NCI-H69 (cell line): Measurements from ENCODE around the gene ACKR2.

Experiments
- DNase-seq: peaks from one replicate; lab custom pipeline; 2025; lab: John Stamatoyannopoulos, UW

The ACKR2 gene

DNA sequence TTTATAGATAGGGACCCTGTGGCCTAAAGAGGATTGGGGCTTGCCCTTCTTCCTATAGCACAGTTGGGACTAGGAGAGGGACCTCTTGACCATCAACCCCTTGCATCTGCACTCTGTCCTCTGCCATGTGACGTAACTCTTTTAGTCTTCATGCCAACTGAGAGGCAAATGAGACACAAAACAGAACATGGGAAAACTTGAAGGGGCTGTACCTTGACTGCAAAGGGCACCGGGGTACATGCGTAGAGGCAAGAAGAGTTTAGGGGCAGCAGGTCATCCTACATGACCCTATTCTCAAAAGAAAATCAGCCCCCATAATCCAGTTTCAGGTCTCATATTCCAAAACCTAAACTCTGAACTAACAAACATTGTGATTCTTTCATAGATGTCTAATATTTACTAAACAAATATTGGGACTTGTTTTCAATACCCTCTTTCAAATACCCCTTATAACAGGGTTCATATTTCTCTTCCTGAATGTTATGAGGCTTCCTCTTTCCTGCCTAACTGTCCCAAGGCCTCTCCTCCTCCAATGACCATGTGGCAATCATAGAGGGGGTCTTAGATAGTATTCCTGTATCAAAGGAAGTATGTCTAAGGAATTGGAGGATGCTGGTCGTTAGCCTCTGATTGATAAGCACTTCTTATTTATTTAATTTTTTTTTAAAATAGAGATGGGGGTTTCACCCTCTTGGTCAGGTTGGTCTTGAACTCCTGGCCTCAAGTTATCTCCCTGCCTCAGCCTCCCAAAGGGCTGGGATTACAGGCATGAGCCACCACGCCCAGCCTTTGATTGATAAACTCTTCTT, 20.6 kb downstream of the ACKR2 start:
- no peak for DNase-seq

GRCh38 chr3:42830437-42831320, 21.4 kb downstream of the ACKR2 start:
- DNase-seq: peak; percentile 86

DNA sequence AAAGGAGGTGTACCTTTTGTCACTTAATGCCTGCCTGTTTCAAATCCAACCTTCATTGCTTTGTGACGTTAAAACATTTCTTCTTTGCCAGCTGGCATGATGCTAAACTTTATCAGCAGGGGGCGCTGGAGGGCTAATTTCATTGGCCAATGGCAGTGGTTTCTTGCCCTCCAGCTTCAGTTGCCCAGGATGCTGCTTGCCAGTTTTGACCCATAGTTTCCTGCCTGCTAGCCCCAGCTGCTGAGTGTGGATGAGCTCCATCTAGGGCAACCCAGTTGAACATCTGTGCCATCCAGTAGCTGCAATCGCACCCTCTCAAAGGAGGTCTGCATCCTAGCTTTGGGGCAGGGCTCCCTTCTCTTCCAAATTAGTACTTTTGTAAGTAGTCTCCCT, 22.1 kb downstream of the ACKR2 start:
- peak; percentile 85 for DNase-seq

GRCh38 chr3:42836150-42837123, 27.2 kb downstream of the ACKR2 start:
- DNase-seq: no peak

DNA sequence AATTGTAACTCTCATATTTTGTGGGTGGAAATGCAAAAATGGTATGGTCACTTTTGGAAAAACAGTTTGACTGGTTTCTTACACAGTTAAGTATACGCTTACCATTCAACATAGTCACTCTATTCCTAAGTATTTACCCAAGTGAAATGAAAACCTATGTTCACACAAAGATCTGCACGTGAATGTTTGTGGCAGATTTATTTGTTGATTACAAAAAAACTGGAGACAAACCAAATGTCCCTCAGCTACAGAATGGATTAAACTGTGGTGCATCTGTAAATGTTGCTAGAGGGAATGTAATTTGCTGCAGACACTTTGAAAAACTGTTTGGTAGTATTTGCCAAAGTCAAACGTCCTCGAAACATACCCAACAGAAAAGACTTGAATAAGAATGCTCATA, 29.3 kb downstream of the ACKR2 start:
- DNase-seq: no peak

DNA sequence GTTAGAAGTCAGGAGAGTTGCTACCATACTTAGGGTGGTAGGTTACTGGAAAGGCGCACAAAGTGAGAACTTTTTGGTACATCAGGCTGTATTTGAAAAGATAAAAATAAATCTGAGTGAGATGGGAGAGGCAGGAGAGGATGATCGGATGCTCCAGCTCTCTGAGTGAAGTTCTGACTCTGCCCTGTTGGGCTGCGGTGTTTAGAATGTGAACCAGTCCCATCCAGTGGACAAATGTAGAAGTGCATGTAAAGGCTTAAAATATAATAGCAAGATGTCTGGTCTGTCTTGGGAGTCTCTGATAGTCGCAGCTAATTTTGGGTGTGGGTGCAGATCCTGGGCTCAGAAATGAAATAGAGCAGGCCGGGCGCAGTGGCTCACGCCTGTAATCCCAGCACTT, 30.4 kb downstream of the ACKR2 start:
- DNase-seq: peak; percentile 62

GRCh38 chr3:42841332-42841731, 32.1 kb downstream of the ACKR2 start:
- no peak for DNase-seq

GRCh38 chr3:42843713-42844411, 34.6 kb downstream of the ACKR2 start:
- no peak for DNase-seq

DNA sequence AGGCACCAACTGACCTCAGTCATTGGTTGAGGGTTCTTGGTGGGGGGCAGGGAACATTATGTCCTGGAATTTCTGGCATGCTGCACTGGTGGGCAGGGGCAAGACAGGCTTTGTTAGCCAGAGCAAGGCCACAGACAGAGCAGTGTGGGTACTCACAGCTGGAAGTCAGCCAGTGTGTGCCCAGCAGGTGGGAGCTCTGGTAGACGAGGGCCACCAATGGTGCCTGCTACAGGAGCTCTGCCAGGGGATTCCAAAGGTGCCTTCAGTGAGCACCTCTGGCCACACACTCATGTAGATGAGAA, 35.1 kb downstream of the ACKR2 start:
- no peak for DNase-seq

- no peak for DNase-seq
Observed at GRCh38 chr3:42844815-42845214, 35.6 kb downstream of the ACKR2 start.

DNA sequence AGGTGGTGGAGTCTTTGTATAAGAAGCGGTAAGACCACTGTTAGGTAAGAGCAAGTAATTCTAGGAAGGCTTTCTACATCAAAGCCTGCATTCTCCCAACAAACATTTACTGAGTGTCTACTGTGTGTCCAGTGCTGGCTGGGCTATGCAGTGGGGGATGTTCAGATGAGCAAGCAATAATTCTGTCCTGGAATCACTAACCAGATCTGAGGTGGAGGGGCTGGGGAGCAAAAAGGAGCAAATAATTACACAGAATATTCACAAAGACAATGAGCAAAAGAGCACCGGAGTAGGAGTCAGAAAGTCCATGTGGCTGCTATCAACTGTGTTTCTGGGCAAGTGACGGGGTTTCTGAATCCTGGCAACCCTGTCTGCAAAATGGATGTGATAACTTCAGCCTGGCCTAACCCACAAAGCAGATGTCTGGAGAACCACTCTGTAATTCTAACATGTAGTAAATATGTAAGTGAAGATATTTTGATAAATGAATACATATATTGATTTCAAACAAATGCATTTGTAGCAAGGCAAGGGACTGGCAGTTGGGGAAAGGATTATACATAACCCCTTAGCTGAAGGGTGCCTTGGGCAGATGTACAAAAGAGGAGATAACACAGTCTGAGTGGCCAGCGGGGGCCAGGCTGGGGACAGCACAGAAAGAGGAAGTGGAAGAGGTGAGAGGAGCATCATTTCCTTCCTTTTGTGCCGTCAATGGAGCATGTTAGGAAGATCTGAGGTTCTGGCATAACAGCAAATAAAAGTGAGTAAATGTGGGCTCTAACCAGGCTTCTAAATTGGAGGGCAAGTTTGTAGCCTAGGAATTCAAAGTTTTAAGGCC, 37.7 kb downstream of the ACKR2 start:
- DNase-seq: no peak

- peak; percentile 17 for DNase-seq
Observed at GRCh38 chr3:42847731-42848130, 38.5 kb downstream of the ACKR2 start.

- DNase-seq: no peak
Observed at GRCh38 chr3:42849017-42849416, 39.8 kb downstream of the ACKR2 start.

GRCh38 chr3:42850263-42850662, 41.0 kb downstream of the ACKR2 start:
- no peak for DNase-seq

DNA sequence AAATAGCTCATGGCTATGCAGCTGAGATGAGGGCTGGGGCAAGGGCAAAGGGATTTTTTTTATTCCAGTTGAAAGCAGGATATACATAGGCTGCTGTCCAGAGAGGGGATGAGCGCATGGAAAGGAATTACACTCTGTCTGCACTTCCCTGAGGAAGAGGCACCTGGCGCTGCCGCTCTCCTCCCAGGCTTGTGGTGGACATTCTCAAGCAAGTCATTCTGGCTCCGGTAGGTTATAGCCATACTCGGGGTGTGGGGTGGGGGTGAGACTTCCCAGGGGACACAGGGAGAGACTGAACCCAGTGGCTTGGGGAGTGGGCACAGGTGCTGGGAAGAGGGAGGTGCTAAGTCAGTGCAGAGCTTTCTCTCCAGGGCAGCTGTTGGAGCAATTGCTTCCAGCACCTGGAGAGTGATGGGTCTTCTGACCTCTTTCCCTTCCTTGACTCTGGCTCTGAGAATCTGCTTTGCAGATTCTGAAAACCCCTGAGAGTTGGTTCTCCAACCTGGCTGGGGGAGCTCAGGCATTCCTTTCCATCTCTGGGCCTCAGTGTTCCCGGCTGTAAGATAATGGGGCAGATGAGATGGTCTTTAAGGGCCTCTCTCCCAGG, 42.1 kb downstream of the ACKR2 start:
- no peak for DNase-seq

DNA sequence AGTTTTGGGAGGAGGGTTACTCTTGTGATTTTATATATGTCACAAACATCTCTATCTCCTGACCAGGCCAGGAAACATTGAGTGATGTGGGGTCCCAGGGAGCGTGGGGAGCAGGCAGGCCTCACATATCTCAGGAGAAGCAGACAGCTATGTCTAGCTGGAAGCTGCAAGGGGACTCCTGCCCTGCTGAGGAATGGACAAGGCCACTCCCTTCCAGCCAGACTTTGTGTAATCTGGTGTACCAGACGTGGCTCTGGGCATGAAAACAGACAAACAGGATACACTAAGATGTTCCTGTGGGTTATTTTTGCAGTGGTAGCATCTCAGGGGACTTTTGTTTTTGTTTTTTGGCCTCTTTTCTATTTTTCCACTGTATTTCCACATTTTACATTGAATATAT, 43.2 kb downstream of the ACKR2 start:
- no peak for DNase-seq

GRCh38 chr3:42853056-42853455, 43.8 kb downstream of the ACKR2 start:
- no peak for DNase-seq

- peak; percentile 71 for DNase-seq
Observed at GRCh38 chr3:42853739-42854302, 44.6 kb downstream of the ACKR2 start.

DNA sequence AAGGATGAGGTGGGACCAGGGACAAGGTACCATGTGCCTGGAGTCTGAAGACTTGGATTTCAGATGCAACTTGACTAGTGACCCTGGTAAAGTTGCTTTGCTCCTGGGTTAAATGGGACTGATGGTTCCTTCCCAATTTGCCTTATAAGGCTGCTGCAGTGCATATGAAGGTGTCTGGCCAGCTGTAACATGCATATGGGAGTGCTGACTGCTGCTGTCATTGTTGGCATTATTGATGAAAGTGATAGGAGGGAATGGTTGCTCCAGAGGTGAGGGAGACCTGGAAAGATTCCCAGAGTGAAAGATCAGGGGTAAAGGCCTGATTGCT, 45.9 kb downstream of the ACKR2 start:
- DNase-seq: no peak
